ENCODE results near the gene VIL1. TPM values are rescaled to one million over a fixed set of nuclear protein-coding genes. Genes with fewer than 3 reads are reported as not detected.

VIL1 gene
- total and polyA plus RNA-seq, 2 of the 13 experiments (the other 11 are each of a cell fraction or from before 2014, with no cell fraction given), result 287 to 301 TPM

- TF ChIP-seq, protein P1, sequence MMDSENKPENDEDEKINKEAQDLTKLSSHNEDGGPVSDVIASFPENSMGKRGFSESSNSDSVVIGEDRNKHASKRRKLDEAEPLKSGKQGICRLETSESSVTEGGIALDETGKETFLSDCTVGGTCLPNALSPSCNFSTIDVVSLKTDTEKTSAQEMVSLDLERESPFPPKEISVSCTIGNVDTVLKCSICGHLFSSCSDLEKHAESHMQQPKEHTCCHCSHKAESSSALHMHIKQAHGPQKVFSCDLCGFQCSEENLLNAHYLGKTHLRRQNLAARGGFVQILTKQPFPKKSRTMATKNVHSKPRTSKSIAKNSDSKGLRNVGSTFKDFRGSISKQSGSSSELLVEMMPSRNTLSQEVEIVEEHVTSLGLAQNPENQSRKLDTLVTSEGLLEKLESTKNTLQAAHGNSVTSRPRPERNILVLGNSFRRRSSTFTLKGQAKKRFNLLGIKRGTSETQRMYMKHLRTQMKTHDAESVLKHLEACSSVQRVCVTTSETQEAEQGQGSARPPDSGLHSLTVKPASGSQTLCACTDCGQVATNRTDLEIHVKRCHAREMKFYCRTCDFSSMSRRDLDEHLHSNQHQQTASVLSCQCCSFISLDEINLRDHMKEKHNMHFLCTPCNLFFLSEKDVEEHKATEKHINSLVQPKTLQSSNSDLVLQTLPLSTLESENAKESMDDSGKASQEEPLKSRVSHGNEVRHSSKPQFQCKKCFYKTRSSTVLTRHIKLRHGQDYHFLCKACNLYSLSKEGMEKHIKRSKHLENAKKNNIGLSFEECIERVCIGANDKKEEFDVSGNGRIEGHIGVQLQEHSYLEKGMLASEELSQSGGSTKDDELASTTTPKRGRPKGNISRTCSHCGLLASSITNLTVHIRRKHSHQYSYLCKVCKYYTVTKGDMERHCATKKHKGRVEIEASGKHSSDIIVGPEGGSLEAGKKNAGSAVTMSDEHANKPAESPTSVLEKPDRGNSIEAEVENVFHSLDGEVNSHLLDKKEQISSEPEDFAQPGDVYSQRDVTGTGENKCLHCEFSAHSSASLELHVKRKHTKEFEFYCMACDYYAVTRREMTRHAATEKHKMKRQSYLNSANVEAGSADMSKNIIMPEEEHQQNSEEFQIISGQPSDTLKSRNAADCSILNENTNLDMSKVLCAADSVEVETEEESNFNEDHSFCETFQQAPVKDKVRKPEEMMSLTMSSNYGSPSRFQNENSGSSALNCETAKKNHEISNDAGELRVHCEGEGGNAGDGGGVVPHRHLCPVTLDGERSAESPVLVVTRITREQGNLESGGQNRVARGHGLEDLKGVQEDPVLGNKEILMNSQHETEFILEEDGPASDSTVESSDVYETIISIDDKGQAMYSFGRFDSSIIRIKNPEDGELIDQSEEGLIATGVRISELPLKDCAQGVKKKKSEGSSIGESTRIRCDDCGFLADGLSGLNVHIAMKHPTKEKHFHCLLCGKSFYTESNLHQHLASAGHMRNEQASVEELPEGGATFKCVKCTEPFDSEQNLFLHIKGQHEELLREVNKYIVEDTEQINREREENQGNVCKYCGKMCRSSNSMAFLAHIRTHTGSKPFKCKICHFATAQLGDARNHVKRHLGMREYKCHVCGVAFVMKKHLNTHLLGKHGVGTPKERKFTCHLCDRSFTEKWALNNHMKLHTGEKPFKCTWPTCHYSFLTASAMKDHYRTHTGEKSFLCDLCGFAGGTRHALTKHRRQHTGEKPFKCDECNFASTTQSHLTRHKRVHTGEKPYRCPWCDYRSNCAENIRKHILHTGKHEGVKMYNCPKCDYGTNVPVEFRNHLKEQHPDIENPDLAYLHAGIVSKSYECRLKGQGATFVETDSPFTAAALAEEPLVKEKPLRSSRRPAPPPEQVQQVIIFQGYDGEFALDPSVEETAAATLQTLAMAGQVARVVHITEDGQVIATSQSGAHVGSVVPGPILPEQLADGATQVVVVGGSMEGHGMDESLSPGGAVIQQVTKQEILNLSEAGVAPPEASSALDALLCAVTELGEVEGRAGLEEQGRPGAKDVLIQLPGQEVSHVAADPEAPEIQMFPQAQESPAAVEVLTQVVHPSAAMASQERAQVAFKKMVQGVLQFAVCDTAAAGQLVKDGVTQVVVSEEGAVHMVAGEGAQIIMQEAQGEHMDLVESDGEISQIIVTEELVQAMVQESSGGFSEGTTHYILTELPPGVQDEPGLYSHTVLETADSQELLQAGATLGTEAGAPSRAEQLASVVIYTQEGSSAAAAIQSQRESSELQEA (CRISPR knock-in tag; IDR thresholded peaks at IDR 0.05; ENCODE audit: not compliant biosample characterization), result no peak
- 0 out of 2 replicates have a peak, but pooled peaks have one; percentile 47 for TF ChIP-seq IRX3 (CRISPR knock-in tag; IDR thresholded peaks at IDR 0.05; ENCODE audit: borderline replicate concordance, low read depth)
- TF ChIP-seq, protein P2, sequence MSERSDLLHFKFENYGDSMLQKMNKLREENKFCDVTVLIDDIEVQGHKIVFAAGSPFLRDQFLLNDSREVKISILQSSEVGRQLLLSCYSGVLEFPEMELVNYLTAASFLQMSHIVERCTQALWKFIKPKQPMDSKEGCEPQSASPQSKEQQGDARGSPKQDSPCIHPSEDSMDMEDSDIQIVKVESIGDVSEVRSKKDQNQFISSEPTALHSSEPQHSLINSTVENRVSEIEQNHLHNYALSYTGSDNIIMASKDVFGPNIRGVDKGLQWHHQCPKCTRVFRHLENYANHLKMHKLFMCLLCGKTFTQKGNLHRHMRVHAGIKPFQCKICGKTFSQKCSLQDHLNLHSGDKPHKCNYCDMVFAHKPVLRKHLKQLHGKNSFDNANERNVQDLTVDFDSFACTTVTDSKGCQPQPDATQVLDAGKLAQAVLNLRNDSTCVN (CRISPR knock-in tag; IDR thresholded peaks at IDR 0.05; ENCODE audit: borderline replicate concordance), result no peak
- TF ChIP-seq ZNF563 (CRISPR knock-in tag; IDR thresholded peaks at IDR 0.05), result 0 out of 2 replicates have a peak, but pooled peaks have one; percentile 6
- TF ChIP-seq SAFB2 (CRISPR knock-in tag; IDR thresholded peaks at IDR 0.05; ENCODE audit: borderline replicate concordance, low read depth), result 0 out of 2 replicates have a peak, but pooled peaks have one; percentile 6
- TF ChIP-seq, protein P3, sequence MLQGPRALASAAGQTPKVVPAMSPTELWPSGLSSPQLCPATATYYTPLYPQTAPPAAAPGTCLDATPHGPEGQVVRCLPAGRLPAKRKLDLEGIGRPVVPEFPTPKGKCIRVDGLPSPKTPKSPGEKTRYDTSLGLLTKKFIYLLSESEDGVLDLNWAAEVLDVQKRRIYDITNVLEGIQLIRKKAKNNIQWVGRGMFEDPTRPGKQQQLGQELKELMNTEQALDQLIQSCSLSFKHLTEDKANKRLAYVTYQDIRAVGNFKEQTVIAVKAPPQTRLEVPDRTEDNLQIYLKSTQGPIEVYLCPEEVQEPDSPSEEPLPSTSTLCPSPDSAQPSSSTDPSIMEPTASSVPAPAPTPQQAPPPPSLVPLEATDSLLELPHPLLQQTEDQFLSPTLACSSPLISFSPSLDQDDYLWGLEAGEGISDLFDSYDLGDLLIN (CRISPR knock-in tag; IDR thresholded peaks at IDR 0.05; ENCODE audit: borderline replicate concordance), result no peak
- TF ChIP-seq EEA1 (CRISPR knock-in tag; IDR thresholded peaks at IDR 0.05; ENCODE audit: borderline replicate concordance), result no peak
- no peak for TF ChIP-seq MTA3 (CRISPR knock-in tag; IDR thresholded peaks at IDR 0.05)
- no peak for TF ChIP-seq CREBL2 (CRISPR knock-in tag; IDR thresholded peaks at IDR 0.05; ENCODE audit: borderline replicate concordance)
- TF ChIP-seq ZBTB4 (CRISPR knock-in tag; IDR thresholded peaks at IDR 0.05; ENCODE audit: borderline replicate concordance), result no peak
- 0 out of 2 replicates have a peak, but pooled peaks have one; percentile 11 for TF ChIP-seq NRL (CRISPR knock-in tag; IDR thresholded peaks at IDR 0.05; ENCODE audit: borderline replicate concordance)
- TF ChIP-seq CSRNP2 (CRISPR knock-in tag; conservative IDR thresholded peaks at IDR 0.05; ENCODE audit: low read depth), result no peak
Measured at GRCh38 chr2:218418321-218418716, 604 bp upstream of the VIL1 start (continued).

Data from HepG2 (cell line).